Stimulated activated CD4-positive, alpha-beta T cell treated with anti-CD3 and anti-CD28 coated beads, TNF-alpha, amount 100 ng/mL, for 4 hours (primary cell): ENCODE measurements around the gene BPIFB1.

ENCODE experiments used
- DNase-seq, 3 experiments: peaks; one replicate each; pipeline ENCODE4 v3.0.0-alpha.2; 2020; ENCODE audit warnings: low read depth in 3 of 3

BPIFB1 gene, protein sequence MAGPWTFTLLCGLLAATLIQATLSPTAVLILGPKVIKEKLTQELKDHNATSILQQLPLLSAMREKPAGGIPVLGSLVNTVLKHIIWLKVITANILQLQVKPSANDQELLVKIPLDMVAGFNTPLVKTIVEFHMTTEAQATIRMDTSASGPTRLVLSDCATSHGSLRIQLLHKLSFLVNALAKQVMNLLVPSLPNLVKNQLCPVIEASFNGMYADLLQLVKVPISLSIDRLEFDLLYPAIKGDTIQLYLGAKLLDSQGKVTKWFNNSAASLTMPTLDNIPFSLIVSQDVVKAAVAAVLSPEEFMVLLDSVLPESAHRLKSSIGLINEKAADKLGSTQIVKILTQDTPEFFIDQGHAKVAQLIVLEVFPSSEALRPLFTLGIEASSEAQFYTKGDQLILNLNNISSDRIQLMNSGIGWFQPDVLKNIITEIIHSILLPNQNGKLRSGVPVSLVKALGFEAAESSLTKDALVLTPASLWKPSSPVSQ

DNA sequence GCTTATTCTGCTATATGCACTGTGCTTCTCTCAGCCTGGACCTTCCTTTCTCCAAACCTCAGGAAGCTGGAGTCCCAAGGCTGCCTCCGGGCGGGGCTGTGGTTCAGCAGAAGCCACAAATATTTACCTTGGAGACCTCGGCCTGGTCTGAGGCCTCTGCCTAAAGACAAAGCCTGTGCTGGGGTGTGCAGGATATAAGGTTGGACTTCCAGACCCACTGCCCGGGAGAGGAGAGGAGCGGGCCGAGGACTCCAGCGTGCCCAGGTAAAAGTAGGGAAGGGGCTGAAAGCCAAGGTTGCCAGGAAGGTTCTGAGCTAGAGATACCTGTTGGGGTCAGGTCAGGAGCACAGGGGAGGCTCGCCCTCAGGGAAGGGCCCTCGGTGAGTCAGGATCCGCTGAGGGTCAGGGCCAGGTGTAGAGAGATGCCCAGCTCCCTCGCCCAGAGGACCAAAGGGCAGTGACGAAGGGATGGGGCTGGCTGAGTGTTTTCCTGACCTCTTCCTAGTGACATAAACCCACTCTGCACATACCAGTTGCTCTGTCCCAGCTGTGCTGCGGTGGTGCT, at the start of gene BPIFB1:
Gene BPIFB1 (plus strand): TSS at position 224 of the 565 bp plus-strand sequence. CDS start 2,860 bp downstream, outside the sequence.
- DNase-seq, result no peak

DNA sequence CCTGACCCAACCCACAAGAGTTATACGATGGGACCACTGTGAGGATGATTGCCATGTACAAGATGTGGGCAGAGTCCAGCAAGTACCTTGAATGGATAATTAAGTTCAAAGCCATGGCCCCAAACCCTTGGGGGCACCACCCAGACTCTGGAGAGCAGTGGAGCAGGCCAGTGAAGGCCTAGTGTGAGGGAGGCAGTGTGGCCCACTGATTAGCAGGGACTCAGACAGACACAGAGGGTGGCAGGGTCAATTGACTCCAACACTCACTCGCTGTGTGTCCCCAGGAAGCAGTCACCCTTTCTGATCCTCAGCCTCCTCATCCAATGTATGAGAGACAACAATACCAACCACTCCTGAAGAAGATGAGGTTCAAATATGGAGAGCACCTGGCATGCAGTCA, 49.0 kb upstream of the BPIFB1 start:
- DNase-seq, result no peak

DNA sequence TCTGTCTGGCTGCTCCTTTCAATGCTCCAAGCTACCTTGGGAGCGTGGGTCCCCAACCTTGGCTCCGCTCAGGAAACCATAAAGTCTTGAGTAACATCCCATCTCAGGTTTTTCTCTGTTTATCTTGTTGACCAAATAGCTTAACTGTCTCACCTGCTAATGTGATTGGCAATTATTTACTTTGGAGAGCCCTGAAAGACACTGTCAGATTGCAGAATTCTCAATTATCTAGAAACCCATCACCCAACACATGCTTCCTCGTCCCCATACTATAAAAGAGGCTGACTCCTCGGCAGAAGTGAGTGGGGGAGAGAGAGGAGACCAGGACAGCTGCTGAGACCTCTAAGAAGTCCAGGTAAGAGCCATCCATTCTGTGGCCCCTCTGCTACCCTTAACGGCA, 47.3 kb upstream of the BPIFB1 start, which contains the start of gene BPIFA1:
Gene BPIFA1 (plus strand): TSS at position 301 of the 400 bp plus-strand sequence. CDS start 1,716 bp downstream, outside the sequence.
- DNase-seq, result no peak

DNA sequence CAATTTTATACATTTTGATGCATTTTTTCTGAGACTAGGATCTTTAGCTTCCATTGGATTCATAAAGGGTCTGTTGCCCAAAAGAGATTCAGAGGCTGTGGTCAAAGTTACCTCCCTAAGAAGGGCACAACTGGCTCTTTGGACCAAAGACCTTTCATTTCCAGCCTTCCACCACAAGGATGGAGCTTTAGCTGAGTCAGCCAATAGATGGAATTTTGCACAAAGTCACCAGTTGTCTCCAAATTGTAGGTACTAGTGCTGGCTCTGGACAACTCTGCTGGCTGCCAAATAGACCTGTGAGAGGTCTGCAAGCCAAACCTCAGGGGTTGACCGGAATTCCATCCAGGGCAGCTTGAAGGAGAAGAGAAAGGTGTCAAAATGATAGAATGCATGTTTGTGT, 46.7 kb upstream of the BPIFB1 start:
- DNase-seq, result no peak

DNA sequence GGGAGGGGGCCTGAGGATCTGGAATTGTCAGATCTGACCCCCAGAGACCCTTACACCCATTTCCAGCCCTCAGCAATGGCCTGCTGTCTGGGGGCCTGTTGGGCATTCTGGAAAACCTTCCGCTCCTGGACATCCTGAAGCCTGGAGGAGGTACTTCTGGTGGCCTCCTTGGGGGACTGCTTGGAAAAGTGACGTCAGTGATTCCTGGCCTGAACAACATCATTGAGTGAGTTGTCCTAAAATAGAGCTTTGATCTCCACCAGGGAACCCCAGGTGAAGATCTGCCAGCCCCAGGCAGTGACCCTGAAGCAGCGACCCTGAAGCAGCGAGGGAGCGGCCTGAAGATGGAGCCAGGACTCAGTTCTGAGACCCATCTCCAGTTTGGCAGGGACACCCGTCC, 45.0 kb upstream of the BPIFB1 start:
- DNase-seq, result no peak

DNA sequence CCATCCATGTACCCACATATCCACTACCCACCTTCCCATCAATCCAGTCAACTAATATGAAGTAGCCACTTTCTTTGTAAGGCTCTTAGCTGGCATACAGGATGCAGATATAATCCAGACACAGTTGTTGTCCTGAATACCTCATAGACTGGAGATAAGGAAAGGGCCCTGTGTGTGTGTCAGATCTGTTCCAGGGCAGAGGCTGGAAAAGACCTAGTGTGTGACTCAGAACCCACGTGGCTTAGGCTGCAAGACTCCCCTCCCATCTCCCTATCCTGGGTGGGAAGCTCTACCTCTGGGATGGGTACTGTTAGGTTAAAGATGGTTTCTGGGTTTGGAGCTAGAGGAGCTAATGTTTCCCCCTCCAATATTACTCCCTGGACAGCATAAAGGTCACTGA, 43.6 kb upstream of the BPIFB1 start:
- no peak for DNase-seq

DNA sequence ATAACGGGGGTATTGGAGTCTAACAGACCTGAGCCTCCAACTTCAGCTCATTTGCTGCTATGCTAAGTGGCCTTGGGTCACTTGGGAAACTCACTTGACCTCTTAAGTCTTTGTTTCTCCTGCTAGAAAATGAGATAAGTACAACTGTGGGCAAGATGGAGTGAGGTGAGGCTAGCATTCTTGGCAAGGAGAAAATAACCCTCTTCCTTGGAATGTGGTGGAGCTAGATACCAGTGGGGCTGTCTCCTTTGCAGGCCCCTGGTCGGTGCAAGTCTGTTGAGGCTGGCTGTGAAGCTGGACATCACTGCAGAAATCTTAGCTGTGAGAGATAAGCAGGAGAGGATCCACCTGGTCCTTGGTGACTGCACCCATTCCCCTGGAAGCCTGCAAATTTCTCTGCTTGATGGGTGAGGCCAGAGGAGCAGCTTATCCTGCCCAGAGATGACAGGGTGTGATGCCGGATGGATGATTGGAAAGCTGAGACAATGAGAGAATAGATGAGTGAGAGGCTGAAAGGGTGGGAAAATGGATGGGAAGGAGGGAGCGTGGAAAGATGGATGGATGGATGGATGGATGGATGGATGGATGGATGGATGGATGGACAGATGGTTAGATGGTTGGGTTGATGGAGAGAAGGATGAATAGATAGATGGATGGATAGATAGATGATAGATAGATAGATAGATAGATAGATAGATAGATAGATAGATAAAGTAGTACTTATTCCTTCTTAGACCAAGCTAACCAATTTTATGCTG, 42.9 kb upstream of the BPIFB1 start:
- DNase-seq, result no peak

DNA sequence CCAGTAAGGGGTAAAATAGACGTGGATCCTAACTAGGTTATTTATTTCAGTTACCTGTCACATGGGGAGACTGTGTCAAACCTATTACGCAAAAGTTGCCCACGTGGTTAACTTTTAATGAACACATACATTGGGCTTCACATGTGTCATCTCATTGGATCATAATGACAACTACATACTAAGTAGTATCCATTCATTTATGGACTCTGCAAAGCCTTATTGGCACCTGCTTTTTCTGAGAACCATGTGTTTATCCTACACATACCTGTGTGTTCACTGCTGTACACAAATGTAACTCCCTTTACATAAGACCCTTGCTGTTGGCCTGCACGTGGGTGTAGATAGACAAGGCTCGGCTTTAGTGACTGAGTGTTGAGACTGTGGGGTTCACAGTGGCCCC, 42.1 kb upstream of the BPIFB1 start:
- DNase-seq, result no peak

DNA sequence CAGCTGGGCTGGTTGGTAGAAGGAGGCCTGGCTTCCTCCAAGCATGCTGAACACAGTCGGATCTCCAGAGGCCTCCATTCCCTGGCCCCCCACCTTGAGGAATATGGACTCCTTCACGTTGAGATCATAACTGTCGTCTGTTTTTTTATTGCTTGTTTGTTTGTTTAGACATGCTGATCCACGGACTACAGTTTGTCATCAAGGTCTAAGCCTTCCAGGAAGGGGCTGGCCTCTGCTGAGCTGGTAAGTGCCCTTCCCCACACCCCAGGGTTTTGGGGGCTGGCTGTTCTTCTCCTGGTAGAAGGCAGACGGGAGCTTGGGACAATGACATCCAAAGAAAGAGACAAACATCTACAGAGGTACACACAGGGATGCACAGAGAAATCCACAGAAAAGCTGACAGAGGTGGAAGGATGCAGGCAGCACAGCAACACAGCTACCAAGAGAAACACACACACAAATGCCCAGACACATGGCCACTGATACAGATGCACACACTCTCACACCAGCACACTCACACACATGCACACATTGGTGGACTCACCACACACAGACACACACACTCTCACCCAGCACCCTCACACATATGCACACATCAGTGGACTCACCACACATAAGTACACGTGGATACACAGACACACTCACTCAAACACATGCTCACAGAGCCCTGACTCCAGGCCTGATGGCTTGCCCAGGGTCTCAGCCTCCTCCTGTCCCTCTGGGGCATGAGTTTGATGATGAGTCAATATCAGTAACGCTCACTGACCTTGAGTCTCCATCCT, 40.5 kb upstream of the BPIFB1 start:
- DNase-seq, result no peak

DNA sequence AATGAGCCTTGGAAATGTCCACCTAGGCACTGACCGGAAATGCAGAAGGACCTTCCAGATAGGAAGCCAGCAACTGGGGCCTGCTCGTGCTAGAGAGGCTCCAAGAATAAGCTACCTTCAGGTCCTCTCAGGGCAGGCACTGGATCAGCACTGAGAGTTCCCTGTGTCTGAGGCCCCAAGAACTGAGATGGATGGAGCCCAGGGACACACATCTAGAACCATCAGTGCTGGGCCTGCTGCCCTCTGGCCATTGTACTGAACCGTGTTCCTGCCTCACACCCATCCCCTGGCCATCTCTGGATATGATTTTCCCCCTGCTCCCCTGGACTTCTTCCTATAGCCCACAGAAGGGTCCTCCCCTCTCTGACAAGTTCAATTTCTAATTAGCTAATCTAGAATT, 36.9 kb upstream of the BPIFB1 start:
- no peak for DNase-seq

DNA sequence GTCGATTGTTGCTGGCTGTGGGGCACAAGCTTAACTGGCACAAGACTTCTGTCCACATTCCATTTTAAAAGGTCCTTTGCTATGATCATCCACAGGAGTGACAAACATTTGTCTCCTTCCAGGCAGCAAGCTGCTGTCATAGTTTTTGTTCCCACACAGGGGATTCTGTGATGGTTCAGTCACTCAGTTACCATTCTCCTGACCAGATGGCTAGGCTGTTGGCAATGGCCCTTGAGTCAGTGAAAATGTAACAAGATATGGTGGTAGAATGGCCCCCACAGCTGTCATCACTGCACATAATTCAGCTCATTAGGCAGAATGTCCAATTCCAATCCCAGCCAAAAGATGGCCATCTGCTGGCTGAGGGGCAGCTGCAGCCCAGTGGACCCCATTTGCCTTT, 33.6 kb upstream of the BPIFB1 start:
- no peak for DNase-seq

DNA sequence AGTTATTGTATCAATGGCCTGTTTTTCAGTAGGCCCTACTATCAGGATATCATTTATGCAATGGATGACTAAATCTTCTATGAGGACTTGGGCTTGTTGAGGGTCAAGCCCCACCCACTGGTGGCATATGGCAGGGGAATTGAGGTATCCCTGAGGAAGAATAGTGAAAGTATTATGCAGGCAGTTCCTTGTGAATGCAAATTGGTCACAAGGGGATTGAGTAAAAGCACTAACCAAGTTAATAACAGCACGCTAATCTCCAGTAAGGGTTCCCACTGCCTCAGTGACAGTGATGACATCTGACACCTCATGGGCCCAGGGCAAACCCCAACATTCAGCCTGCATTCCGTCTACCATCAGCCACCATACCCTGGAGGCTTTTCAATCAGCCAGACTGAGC, 32.3 kb upstream of the BPIFB1 start:
- no peak for DNase-seq

DNA sequence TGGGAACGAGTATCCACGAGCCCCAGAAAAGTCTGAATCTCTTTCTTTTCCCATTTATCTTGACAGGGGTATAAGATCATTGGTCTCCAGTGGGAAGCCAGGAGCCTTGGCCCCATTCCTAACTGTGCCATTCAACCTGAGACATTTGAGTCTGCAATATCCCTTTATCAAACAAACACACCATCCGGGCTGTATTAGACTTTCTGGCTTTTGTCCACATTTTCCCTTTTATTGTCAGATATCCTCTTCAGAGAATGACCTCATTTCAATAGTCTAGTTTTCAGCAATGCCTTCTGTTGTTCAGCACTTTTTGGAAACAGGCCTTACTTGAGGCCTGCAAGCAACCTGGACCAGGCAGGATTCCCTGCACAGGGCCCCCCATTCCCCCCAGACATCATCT, 31.5 kb upstream of the BPIFB1 start:
- DNase-seq, result no peak

DNA sequence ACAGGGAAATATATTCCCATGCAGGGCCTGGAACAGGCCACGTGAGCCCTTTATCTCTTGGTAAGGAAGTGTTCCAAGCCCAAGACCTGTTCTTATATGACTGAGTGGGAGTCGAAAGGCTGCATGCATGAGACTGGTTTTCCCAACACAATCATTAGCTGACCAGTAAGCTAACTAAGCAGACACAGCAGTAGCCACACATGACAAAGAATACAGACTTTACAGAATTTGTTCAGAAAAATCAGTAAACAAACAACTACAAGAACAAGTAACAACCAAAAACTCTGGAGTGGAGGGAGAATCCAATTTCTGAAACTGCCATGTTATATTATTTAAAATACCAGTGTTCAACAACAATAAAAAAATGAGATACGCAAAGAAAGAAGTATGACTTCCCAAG, 30.6 kb upstream of the BPIFB1 start:
- no peak for DNase-seq

DNA sequence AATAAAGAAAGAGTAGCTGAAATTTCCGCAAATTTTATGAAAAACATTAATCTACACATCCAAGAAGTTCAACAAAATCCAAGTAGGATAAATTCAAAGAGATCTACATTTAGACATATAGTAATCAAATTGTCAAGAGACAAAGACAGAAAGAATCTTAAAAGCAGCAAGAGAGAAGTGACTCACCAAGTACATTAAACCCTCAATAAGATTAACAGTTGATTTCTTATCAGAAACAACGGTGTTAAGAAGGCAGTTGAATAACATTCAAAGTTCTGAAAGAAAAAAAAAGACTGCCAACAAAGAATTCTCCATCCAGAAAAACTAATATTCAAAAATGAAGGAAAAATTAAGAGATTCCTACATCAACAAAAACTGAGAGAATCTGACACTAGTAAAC, 28.0 kb upstream of the BPIFB1 start:
- no peak for DNase-seq

DNA sequence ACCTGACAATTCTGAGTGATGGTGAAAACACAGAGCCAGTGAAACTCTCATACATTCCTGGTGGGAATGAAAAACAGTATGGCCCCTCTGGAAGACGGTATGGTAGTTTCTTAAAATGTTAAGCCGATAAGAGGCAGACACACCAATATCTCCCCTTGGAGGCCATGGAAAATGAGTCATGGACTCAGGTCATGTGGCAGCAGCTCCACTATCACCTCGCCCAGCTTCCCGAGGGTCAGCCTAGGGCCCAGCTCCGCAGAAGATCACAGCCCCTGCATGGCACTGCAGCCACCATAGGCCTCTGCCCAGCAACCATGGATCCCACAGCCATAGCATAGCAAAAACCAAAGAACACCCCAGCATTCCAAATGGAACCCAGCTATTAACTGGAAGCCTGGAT, 25.8 kb upstream of the BPIFB1 start:
- DNase-seq, result no peak

DNA sequence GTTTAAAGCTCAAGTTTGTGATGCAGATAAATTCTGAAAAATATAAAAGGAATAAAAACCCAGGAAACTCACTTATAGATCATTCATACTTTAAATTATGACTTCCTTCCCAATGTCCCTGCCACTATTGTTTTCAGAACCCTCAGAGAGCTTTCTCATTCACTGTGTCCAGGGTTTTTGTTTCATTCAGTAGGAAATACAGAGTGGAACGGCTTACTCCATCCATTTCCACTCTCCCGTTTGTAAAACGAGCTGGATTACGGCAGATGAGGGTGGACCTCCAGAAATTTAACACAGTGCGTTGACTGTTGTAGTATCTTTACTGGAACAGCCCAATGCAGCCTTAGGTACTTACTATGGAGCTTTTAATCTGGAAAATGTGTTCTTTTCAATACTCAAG, 23.6 kb upstream of the BPIFB1 start:
- DNase-seq, result no peak

DNA sequence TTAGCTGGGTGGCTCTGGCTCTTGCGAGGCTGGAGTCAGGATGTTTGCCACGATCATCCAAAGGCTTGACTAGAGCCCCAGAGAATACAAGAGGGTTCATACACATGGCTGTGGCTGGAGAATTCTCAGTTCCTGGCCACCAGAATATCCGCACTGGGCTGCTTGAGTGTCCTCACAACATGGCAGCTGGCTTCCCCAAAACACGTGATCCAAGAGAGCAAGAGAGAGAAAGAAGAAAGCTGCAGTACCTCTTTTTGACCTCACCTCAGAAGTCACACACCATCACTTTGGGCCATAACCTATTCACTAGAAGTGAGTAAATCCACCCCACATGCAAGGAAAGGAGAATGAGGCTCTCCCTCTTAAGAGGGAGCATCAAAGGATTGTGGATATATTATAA, 21.5 kb upstream of the BPIFB1 start:
- no peak for DNase-seq

DNA sequence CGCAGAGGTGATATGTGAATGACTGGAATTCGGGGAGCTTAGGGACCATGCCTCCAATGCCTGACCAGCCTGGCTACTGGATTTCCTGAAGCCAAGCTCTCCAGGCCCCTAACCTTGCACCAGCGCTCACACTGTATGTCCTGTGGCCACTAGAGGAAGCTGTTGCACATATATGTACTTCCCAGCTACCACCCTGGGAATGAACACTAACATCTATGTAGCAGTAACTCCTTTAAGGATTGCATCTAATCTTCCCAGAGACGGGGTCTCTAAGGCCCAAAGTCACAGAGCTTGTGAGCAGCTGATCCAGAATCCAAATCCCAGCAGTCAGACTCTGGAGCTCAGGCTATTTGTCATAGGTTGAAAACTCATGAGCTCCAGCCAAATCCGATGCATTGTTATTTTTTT, 20.4 kb upstream of the BPIFB1 start:
- no peak for DNase-seq

DNA sequence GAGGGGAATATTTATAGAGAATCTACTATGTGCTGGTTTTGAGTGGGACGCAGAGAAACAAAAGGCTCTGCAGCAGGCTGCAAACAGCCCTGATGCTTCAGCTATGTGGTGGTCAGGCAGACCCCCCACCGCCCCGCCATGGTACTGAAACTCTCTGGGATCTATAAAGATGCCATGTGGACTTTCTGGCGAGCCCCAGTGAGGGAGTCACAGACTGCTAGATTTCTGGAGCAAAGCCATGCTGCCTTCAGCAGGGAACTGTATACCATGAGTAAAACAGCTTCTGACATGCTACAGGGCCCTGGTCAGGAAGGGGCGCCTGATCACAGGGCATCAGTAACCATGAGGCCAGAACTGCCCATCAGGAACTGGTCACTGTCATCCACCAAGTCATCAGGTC, 19.2 kb upstream of the BPIFB1 start:
- no peak for DNase-seq

DNA sequence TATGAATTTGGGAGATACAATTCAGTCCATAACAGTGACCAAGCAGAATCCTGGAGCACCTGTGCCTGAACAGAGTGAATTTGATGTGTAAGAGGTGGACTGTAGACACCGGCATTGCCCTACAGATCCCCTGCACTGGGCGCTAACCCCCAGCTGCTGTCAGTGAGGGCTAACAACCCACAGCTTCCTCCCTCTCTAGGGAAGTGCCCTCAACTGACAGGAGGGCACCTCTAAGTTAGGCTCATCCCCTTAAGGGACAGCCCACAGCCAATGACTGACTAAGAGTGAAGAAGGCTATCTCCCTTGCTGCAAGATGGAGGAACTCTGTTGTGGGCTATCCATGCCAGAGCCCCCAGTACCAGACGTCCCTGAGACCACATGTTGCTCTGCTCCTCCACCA, 15.3 kb upstream of the BPIFB1 start:
- DNase-seq, result no peak
